Testis (tissue), 2 donors: ENCODE measurements around the gene IKBKE.

Source experiments
- POLR2A ChIP-seq: fragments of 450-650 bp; IDR thresholded peaks from one replicate; pipeline ENCODE4 v1.6.1; 2017; ENCODE audit warnings: antibody characterized with exemption, mild to moderate bottlenecking, moderate library complexity
- TF ChIP-seq, protein P1 (sequence below), 3 experiments: fragments of 450-650 bp in 2 of 3; fragments of 200-600 bp in 1 of 3; sonication (generic) in 1 of 3; IDR thresholded peaks; one replicate each; pipeline ENCODE4 v1.5.1; 2016 to 2019; ENCODE audit warnings: antibody characterized with exemption in 3 of 3, mild to moderate bottlenecking in 2 of 3, moderate library complexity in 1 of 3

DNA sequence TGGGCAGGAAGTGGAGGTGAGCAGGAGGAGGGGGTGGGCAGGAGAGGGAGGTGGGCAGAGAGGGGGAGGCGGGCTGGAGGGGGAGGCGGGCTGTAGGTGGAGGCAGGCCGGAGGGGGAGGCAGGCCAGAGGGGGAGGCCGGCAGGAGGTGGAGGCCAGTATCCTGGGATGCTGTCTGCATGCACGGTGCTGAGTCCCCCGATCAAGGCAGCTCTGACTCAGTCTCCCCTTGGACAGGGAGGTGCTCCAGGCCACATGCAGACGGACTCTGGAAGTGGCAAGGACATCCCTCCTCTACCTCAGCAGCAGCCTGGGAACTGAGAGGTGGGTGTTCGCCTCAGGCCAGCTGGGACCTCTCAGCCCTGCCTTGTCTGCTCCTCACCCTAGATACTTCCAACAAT is 9.9 kb downstream of the IKBKE start:
- no peak for TF ChIP-seq POLR2A
- TF ChIP-seq, protein P1, sequence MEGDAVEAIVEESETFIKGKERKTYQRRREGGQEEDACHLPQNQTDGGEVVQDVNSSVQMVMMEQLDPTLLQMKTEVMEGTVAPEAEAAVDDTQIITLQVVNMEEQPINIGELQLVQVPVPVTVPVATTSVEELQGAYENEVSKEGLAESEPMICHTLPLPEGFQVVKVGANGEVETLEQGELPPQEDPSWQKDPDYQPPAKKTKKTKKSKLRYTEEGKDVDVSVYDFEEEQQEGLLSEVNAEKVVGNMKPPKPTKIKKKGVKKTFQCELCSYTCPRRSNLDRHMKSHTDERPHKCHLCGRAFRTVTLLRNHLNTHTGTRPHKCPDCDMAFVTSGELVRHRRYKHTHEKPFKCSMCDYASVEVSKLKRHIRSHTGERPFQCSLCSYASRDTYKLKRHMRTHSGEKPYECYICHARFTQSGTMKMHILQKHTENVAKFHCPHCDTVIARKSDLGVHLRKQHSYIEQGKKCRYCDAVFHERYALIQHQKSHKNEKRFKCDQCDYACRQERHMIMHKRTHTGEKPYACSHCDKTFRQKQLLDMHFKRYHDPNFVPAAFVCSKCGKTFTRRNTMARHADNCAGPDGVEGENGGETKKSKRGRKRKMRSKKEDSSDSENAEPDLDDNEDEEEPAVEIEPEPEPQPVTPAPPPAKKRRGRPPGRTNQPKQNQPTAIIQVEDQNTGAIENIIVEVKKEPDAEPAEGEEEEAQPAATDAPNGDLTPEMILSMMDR (IDR thresholded peaks at IDR 0.05): no peak
